ENCODE measurements around the gene CYP51A1. TPM values are rescaled to one million over a fixed set of nuclear protein-coding genes. Genes with fewer than 3 reads are reported as not detected.

The CYP51A1 gene
- total and polyA plus RNA-seq, 4 donors = 56.4 to 338 (median 170) TPM

DNA sequence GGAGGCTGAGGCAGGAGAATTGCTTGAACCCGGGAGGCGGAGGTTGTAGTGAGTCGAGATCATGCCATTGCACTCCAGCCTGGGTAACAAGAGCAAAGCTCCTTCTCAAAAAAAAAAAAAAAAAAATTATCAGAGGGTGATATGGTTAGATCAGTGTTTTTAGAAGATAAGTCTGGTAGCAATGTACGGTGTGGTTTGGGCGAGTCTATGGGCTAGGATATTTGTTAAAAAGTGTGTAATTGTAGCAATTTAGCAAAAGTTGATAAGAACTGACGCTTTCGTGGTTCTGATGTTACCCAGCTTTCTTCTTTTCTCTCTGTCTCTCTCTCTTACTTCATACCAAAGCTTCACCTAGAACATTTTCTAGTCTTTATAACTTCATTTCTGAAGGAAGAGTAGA is 6.9 kb upstream of the CYP51A1 start:
- H3K4me3 ChIP-seq (ENCODE audit: low read depth in 1 of 3, low read length in 3 of 3) = no peak overlapping the region

More for the DNA sequence above, 6.9 kb upstream of the CYP51A1 start:
- no peaks in the 10 kb centered on the region for H3K36me3 ChIP-seq (ENCODE audit: control insufficient read depth in 4 of 4, insufficient read depth in 3 of 4, low read depth in 1 of 4, low read length in 3 of 4)
- no peak overlapping the region for H3K9ac ChIP-seq (ENCODE audit: low read depth in 1 of 2, low read length in 2 of 2)
- H3K27me3 ChIP-seq (ENCODE audit: control insufficient read depth in 4 of 4, insufficient read depth in 4 of 4, low read length in 3 of 4) = no peaks in the 10 kb centered on the region
- H3K4me1 ChIP-seq (ENCODE audit: control insufficient read depth in 4 of 4, insufficient read depth in 4 of 4, low read length in 3 of 4) = no peaks in the 10 kb centered on the region
- DNase-seq (ENCODE audit: low spot score) = no peak
- H3K27ac ChIP-seq (ENCODE audit: low read depth in 1 of 2, low read length in 2 of 2) = no peak overlapping the region
- TF ChIP-seq RAD21 (IDR thresholded peaks at IDR 0.05) (no peak), FOXA2 (IDR thresholded peaks at IDR 0.05) (no peak), EGR1 (IDR thresholded peaks at IDR 0.05; ENCODE audit: low read depth in 2 of 2) (no peak), HNF4G (IDR thresholded peaks at IDR 0.05) (no peak), NR2F2 (IDR thresholded peaks at IDR 0.05) (no peak), RXRA (IDR thresholded peaks at IDR 0.05) (no peak), GABPA (IDR thresholded peaks at IDR 0.05 in 1 of 2, conservative IDR thresholded peaks at IDR 0.05 in 1 of 2) (no peak), HNF4A (conservative IDR thresholded peaks at IDR 0.05) (no peak), TAF1 (conservative IDR thresholded peaks at IDR 0.05) (no peak), JUND (IDR thresholded peaks at IDR 0.05) (no peak), FOXA1 (IDR thresholded peaks at IDR 0.05) (no peak), SP1 (IDR thresholded peaks at IDR 0.05) (no peak), YY1 (IDR thresholded peaks at IDR 0.05) (no peak), ATF3 (IDR thresholded peaks at IDR 0.05) (no peak)
- TF ChIP-seq, protein P1, sequence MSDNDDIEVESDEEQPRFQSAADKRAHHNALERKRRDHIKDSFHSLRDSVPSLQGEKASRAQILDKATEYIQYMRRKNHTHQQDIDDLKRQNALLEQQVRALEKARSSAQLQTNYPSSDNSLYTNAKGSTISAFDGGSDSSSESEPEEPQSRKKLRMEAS (IDR thresholded peaks at IDR 0.05) = no peak
- TF ChIP-seq, protein P2, sequence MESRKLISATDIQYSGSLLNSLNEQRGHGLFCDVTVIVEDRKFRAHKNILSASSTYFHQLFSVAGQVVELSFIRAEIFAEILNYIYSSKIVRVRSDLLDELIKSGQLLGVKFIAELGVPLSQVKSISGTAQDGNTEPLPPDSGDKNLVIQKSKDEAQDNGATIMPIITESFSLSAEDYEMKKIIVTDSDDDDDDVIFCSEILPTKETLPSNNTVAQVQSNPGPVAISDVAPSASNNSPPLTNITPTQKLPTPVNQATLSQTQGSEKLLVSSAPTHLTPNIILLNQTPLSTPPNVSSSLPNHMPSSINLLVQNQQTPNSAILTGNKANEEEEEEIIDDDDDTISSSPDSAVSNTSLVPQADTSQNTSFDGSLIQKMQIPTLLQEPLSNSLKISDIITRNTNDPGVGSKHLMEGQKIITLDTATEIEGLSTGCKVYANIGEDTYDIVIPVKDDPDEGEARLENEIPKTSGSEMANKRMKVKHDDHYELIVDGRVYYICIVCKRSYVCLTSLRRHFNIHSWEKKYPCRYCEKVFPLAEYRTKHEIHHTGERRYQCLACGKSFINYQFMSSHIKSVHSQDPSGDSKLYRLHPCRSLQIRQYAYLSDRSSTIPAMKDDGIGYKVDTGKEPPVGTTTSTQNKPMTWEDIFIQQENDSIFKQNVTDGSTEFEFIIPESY (IDR thresholded peaks at IDR 0.05) = no peak
- TF ChIP-seq, protein P3, sequence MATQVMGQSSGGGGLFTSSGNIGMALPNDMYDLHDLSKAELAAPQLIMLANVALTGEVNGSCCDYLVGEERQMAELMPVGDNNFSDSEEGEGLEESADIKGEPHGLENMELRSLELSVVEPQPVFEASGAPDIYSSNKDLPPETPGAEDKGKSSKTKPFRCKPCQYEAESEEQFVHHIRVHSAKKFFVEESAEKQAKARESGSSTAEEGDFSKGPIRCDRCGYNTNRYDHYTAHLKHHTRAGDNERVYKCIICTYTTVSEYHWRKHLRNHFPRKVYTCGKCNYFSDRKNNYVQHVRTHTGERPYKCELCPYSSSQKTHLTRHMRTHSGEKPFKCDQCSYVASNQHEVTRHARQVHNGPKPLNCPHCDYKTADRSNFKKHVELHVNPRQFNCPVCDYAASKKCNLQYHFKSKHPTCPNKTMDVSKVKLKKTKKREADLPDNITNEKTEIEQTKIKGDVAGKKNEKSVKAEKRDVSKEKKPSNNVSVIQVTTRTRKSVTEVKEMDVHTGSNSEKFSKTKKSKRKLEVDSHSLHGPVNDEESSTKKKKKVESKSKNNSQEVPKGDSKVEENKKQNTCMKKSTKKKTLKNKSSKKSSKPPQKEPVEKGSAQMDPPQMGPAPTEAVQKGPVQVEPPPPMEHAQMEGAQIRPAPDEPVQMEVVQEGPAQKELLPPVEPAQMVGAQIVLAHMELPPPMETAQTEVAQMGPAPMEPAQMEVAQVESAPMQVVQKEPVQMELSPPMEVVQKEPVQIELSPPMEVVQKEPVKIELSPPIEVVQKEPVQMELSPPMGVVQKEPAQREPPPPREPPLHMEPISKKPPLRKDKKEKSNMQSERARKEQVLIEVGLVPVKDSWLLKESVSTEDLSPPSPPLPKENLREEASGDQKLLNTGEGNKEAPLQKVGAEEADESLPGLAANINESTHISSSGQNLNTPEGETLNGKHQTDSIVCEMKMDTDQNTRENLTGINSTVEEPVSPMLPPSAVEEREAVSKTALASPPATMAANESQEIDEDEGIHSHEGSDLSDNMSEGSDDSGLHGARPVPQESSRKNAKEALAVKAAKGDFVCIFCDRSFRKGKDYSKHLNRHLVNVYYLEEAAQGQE (IDR thresholded peaks at IDR 0.05) = no peak
- TF ChIP-seq, protein P4, sequence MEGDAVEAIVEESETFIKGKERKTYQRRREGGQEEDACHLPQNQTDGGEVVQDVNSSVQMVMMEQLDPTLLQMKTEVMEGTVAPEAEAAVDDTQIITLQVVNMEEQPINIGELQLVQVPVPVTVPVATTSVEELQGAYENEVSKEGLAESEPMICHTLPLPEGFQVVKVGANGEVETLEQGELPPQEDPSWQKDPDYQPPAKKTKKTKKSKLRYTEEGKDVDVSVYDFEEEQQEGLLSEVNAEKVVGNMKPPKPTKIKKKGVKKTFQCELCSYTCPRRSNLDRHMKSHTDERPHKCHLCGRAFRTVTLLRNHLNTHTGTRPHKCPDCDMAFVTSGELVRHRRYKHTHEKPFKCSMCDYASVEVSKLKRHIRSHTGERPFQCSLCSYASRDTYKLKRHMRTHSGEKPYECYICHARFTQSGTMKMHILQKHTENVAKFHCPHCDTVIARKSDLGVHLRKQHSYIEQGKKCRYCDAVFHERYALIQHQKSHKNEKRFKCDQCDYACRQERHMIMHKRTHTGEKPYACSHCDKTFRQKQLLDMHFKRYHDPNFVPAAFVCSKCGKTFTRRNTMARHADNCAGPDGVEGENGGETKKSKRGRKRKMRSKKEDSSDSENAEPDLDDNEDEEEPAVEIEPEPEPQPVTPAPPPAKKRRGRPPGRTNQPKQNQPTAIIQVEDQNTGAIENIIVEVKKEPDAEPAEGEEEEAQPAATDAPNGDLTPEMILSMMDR (IDR thresholded peaks at IDR 0.05; ENCODE audit: low read depth, low read length, missing input control) = no peak
- 95% methylated on average over 7 of the region's 7 CpGs for WGBS
- H3K9me3 ChIP-seq (ENCODE audit: control insufficient read depth in 4 of 4, low read length in 3 of 4) = no peaks in the 10 kb centered on the region
